ENCODE data around the gene CCR4. TPM values are rescaled to one million over a fixed set of nuclear protein-coding genes. Genes with fewer than 3 reads are reported as not detected.
A peak's percentile ranks its signal among the peaks of the same experiment; 100 is the strongest.

Gene CCR4
- total RNA-seq, 1 experiment from 2014 or later = not detected

GRCh38 chr3:32952369-32953077, 1.1 kb downstream of the CCR4 start:
- Mint-ChIP-seq H3K4me3 (ENCODE audit: unreplicated experiment) (no peak overlapping the region), H3K27me3 (ENCODE audit: insufficient read depth, unreplicated experiment) (no peaks in the 10 kb centered on the region), H3K9me3 (ENCODE audit: unreplicated experiment) (no peaks in the 10 kb centered on the region), H3K36me3 (ENCODE audit: insufficient read depth, unreplicated experiment) (no peaks in the 10 kb centered on the region), H3K27ac (ENCODE audit: low read depth, unreplicated experiment) (no peak overlapping the region), H3K4me1 (ENCODE audit: insufficient read depth, unreplicated experiment) (no peaks in the 10 kb centered on the region)
- no peak for DNase-seq (ENCODE audit: unreplicated experiment)
- TF ChIP-seq CTCF (IDR thresholded peaks at IDR 0.05; ENCODE audit: unreplicated experiment) = no peak
- ChIA-PET POLR2A (interaction anchor here (0.6 kb wide), 1 partner anchor 408 kb away, joined by 3 read pairs; no protein-coding TSS in a partner anchor), CTCF (interaction anchor here (0.6 to 0.7 kb wide), 2 partner anchors 121 to 821 kb away, joined by 3 to 4 read pairs; no protein-coding TSS in a partner anchor)
- BruUV-seq (replicated peaks) = no TSS peak
- intact Hi-C loops (cut with micrococcal nuclease) = no loop called here

- ChIA-PET POLR2A (no interaction called here), CTCF (interaction anchor here (0.6 to 1.0 kb wide), 2 partner anchors 120 to 175 kb away, joined by 3 to 4 read pairs; no protein-coding TSS in a partner anchor)
- no TSS peak for BruUV-seq (replicated peaks)
- intact Hi-C loops (cut with micrococcal nuclease) = no loop called here
- H3K36me3 Mint-ChIP-seq (ENCODE audit: insufficient read depth, unreplicated experiment) = no peaks in the 10 kb centered on the region
- no peaks in the 10 kb centered on the region for H3K27me3 Mint-ChIP-seq (ENCODE audit: insufficient read depth, unreplicated experiment)
- H3K9me3 Mint-ChIP-seq (ENCODE audit: unreplicated experiment) = no peaks in the 10 kb centered on the region
- no peak overlapping the region for H3K27ac Mint-ChIP-seq (ENCODE audit: low read depth, unreplicated experiment)
- DNase-seq (ENCODE audit: unreplicated experiment) = no peak
- H3K4me3 Mint-ChIP-seq (ENCODE audit: unreplicated experiment) = no peak overlapping the region
- peaks cover 6% of the 10 kb centered on the region for H3K4me1 Mint-ChIP-seq (ENCODE audit: insufficient read depth, unreplicated experiment)
- no peak for TF ChIP-seq CTCF (IDR thresholded peaks at IDR 0.05; ENCODE audit: unreplicated experiment)
These were observed 3.1 kb downstream of the CCR4 start for GRCh38 chr3:32954506-32954905.

- no peaks in the 10 kb centered on the region for H3K36me3 Mint-ChIP-seq (ENCODE audit: insufficient read depth, unreplicated experiment)
- CTCF ChIA-PET = interaction anchor here (0.7 to 0.9 kb wide), 3 partner anchors 176 to 416 kb away, joined by 3 to 5 read pairs (median 3); no protein-coding TSS in a partner anchor
- no peaks in the 10 kb centered on the region for H3K27me3 Mint-ChIP-seq (ENCODE audit: insufficient read depth, unreplicated experiment)
- DNase-seq (ENCODE audit: unreplicated experiment) = no peak
- no TSS peak for BruUV-seq (replicated peaks)
- intact Hi-C loops (cut with micrococcal nuclease) = no loop called here
- TF ChIP-seq CTCF (IDR thresholded peaks at IDR 0.05; ENCODE audit: unreplicated experiment) = no peak
- POLR2A ChIA-PET = no interaction called here
- no peak overlapping the region for H3K4me3 Mint-ChIP-seq (ENCODE audit: unreplicated experiment)
- no peak overlapping the region for H3K27ac Mint-ChIP-seq (ENCODE audit: low read depth, unreplicated experiment)
- no peaks in the 10 kb centered on the region for H3K9me3 Mint-ChIP-seq (ENCODE audit: unreplicated experiment)
- peaks cover 6% of the 10 kb centered on the region for H3K4me1 Mint-ChIP-seq (ENCODE audit: insufficient read depth, unreplicated experiment)
These were observed 5.5 kb downstream of the CCR4 start for GRCh38 chr3:32956750-32957570.

- H3K36me3 Mint-ChIP-seq (ENCODE audit: insufficient read depth, unreplicated experiment) = no peaks in the 10 kb centered on the region
- ChIA-PET CTCF (no interaction called here), POLR2A (no interaction called here)
- no peak overlapping the region for H3K4me3 Mint-ChIP-seq (ENCODE audit: unreplicated experiment)
- peaks cover 6% of the 10 kb centered on the region for H3K4me1 Mint-ChIP-seq (ENCODE audit: insufficient read depth, unreplicated experiment)
- H3K9me3 Mint-ChIP-seq (ENCODE audit: unreplicated experiment) = no peaks in the 10 kb centered on the region
- H3K27me3 Mint-ChIP-seq (ENCODE audit: insufficient read depth, unreplicated experiment) = no peaks in the 10 kb centered on the region
- no peak for TF ChIP-seq CTCF (IDR thresholded peaks at IDR 0.05; ENCODE audit: unreplicated experiment)
- BruUV-seq (replicated peaks) = no TSS peak
- DNase-seq (ENCODE audit: unreplicated experiment) = peak; percentile 66
- intact Hi-C loops (cut with micrococcal nuclease) = no loop called here
- no peak overlapping the region for H3K27ac Mint-ChIP-seq (ENCODE audit: low read depth, unreplicated experiment)
These were observed 7.1 kb downstream of the CCR4 start for GRCh38 chr3:32958509-32958908.

Measured in MCF 10A (cell line).